ENCODE data around the gene KRT39.

DNA sequence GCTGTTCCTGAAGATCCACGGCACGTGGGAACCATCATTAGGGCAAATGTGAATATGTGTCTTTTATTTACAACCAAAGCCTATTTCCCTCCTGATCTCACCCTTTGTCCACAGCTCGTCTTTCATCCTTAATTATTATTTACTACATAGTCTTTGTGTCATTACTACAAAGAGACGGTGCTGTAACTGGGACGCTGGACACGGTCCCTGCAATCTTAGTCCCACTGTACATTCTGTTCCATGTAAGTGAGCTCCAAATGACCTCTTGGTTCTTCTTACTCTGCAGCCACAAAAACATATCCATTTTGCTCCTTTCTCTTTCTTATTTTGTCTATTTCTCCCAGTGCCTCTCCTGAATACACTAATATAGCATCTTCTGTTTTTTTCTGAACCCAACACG lies 16.6 kb downstream of the KRT39 start:
- TF ChIP-seq, protein P1, sequence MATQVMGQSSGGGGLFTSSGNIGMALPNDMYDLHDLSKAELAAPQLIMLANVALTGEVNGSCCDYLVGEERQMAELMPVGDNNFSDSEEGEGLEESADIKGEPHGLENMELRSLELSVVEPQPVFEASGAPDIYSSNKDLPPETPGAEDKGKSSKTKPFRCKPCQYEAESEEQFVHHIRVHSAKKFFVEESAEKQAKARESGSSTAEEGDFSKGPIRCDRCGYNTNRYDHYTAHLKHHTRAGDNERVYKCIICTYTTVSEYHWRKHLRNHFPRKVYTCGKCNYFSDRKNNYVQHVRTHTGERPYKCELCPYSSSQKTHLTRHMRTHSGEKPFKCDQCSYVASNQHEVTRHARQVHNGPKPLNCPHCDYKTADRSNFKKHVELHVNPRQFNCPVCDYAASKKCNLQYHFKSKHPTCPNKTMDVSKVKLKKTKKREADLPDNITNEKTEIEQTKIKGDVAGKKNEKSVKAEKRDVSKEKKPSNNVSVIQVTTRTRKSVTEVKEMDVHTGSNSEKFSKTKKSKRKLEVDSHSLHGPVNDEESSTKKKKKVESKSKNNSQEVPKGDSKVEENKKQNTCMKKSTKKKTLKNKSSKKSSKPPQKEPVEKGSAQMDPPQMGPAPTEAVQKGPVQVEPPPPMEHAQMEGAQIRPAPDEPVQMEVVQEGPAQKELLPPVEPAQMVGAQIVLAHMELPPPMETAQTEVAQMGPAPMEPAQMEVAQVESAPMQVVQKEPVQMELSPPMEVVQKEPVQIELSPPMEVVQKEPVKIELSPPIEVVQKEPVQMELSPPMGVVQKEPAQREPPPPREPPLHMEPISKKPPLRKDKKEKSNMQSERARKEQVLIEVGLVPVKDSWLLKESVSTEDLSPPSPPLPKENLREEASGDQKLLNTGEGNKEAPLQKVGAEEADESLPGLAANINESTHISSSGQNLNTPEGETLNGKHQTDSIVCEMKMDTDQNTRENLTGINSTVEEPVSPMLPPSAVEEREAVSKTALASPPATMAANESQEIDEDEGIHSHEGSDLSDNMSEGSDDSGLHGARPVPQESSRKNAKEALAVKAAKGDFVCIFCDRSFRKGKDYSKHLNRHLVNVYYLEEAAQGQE (IDR thresholded peaks at IDR 0.05; ENCODE audit: unreplicated experiment) = no peak
- TF ChIP-seq, protein P2, sequence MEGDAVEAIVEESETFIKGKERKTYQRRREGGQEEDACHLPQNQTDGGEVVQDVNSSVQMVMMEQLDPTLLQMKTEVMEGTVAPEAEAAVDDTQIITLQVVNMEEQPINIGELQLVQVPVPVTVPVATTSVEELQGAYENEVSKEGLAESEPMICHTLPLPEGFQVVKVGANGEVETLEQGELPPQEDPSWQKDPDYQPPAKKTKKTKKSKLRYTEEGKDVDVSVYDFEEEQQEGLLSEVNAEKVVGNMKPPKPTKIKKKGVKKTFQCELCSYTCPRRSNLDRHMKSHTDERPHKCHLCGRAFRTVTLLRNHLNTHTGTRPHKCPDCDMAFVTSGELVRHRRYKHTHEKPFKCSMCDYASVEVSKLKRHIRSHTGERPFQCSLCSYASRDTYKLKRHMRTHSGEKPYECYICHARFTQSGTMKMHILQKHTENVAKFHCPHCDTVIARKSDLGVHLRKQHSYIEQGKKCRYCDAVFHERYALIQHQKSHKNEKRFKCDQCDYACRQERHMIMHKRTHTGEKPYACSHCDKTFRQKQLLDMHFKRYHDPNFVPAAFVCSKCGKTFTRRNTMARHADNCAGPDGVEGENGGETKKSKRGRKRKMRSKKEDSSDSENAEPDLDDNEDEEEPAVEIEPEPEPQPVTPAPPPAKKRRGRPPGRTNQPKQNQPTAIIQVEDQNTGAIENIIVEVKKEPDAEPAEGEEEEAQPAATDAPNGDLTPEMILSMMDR (conservative IDR thresholded peaks at IDR 0.05; ENCODE audit: low read depth in 2 of 2) = no peak
- TF ChIP-seq POLR2AphosphoS5 (IDR thresholded peaks at IDR 0.05; ENCODE audit: low read depth) (no peak), JUNB (IDR thresholded peaks at IDR 0.05; ENCODE audit: unreplicated experiment) (no peak), EZH2phosphoT487 (IDR thresholded peaks at IDR 0.05; ENCODE audit: unreplicated experiment) (no peak), EZH2 (IDR thresholded peaks at IDR 0.05; ENCODE audit: low read depth, unreplicated experiment) (no peak), CREB1 (CRISPR knock-in tag; IDR thresholded peaks at IDR 0.05; ENCODE audit: low read depth) (no peak), STAT1 (IDR thresholded peaks at IDR 0.05; ENCODE audit: unreplicated experiment) (no peak)

Data from GM23338 (cell line).